Stimulated activated CD8-positive, alpha-beta memory T cell treated with anti-CD3 and anti-CD28 coated beads, Interleukin-7, amount 100 ng/mL, for 24 hours (primary cell): Measurements from ENCODE around the gene DDX10.

Source experiments
- DNase-seq: peaks from one replicate; pipeline ENCODE4 v3.0.0-alpha.2; 2020; ENCODE audit warnings: low read depth

DDX10 gene

DNA sequence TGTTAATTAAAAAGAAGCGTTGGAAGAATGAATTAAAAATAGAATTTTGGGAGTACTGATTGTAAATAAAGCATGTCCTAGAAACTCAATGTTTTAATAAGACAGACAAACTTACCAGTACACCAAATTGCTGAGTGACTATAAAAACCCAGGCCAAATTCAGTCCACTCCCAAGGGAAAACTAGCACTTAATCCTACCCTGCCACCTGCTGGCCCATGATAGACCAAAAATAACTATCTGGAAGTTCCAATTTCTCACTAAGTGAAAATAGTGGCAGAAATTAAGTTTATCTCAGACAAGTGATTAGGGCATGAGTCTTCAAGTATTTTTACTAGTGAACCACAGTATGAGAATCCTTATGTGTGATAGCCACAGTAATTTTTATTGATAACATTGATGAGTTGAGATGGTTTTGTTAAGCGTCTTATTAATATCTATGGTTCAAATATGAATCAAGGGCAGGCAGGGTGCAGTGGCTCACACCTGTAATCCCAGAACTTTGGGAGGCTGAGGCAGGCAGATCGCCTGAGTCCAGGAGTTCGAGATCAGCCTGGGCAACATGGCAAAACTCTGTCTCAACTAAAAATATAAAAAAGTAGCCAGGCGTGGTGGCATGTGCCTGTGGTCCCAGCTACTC, 9.8 kb upstream of the DDX10 start:
- no peak for DNase-seq

- no peak for DNase-seq
Measured at GRCh38 chr11:108662700-108663099, 2.2 kb upstream of the DDX10 start.

DNA sequence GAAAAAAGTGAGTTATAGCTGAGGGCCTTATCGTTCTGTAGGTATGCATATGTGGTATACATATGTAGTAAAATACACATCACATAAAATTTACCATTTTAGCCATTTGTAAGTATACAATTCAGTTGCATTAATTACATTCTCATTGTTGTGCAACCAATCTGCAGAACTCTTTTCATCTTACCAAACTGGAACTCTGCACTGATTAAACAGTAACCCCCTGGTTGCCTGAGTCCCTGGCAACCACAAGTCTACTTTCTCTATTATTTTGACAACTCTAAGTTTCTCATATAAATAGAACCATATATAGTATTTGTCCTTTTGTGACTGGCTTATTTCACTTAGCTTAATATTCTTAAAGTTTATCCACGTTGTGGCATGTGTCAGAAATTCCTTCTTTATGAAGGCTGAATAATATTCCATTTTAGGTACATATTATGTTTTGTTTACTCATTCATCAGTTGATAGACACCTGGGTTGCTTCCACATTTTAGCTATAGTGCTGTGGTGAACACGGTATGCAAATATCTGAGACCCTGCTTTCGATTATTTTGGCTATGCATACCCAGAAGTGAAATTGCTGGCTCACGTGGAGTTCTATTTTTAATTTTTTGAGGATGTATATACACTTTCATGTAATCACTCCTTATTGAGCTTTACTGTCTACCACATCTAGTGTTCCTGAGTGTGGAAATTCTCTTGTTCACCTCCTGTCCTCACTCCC, 1.6 kb upstream of the DDX10 start:
- DNase-seq: no peak

- DNase-seq: no peak
Measured at GRCh38 chr11:108666373-108666772, 1.5 kb downstream of the DDX10 start.

DNA sequence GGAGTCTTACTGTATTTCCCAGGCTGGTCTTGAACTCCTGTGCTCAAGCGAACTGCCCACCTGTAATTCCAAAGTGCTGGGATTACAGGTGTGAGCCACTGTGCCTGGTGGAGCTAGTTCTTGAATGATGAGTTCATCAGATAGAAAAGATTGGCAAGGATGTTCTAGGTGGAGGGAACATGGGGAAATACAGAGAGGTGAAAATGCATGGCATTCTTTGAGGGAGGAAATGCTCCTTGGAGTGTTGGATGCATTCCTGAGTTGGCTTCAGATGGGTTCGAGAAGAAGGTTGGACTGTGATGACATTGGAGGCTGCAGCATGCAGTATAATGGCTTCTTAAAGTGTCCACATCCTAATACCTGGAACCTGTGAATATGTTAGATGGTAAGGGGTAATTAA, 4.4 kb downstream of the DDX10 start:
- no peak for DNase-seq

- no peak for DNase-seq
Measured at GRCh38 chr11:108669711-108670110, 4.8 kb downstream of the DDX10 start.

DNA sequence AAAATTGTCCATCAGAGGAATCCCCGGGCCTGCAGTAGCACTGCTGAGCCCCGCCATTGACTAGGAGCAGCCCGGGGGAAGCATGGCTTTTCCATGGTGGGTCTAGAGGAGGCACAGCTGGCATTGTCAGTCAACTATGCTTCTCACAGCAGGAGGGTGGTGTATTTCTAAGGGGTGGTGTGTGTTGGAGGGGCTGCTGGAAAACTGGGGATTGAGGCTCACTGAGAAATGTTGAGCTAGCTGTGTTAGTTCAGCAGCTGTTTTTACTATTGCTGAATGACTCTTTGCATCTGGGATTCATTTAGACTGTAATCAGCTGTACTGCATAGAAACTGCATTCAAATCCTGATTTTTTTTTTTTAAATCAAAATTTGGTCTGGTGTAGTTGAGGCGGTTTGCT, 5.6 kb downstream of the DDX10 start:
- no peak for DNase-seq

DNA sequence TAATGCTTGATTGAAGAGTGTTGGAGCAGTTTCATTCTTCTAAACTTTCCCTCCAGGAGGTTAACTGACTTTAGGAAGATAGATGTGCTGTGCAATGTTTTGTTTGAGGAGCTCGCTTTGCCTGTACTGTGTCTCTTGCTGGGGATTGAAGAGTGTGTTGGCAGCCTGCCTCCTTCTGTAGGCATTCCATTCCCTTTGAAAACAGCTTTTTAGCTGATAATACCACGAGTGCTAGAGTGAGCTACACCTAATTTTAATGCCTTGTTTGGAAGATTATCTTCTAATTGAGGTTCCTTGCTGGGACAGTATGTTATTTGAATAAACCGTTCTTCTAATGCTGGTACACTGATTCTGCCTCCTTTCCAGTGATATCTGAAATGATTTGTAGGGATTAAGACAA, 7.2 kb downstream of the DDX10 start:
- DNase-seq: no peak

DNA sequence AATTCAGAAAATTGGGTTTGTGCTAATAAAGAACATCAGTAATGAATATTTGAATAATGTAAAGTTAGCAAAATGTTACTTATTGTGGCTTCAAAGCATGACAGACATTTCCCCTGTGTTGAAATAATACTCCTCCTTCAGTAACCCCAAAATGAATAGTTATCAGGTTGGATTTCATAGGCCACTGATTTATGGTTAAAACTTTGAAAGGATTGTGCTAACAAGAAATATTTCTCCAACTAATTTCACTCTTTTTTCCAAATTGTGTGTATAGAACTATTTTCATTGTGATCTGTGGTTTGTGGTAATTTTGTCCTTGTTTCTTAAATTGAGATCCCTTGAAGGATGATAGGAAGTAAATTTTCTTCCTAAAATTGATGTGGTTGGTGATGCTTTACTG, 7.9 kb downstream of the DDX10 start:
- no peak for DNase-seq

DNA sequence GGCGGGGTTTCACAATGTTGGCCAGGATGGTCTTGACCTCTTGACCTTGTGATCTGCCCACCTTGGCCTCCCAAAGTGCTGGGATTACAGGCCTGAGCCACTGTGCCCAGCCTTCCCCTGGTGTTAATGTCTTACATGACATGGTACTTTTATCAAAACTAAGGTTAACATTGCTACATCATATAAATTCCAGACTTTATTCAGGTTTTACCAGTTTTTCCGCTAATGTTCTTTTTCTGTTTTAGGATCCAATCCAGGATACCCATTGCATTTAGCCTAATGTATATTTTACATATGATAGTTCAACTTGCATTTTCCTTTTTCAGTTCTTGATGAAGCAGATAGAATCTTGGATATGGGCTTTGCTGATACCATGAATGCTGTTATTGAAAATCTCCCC, 14.2 kb downstream of the DDX10 start:
- no peak for DNase-seq

- DNase-seq: no peak
Measured at GRCh38 chr11:108680271-108680670, 15.4 kb downstream of the DDX10 start.

DNA sequence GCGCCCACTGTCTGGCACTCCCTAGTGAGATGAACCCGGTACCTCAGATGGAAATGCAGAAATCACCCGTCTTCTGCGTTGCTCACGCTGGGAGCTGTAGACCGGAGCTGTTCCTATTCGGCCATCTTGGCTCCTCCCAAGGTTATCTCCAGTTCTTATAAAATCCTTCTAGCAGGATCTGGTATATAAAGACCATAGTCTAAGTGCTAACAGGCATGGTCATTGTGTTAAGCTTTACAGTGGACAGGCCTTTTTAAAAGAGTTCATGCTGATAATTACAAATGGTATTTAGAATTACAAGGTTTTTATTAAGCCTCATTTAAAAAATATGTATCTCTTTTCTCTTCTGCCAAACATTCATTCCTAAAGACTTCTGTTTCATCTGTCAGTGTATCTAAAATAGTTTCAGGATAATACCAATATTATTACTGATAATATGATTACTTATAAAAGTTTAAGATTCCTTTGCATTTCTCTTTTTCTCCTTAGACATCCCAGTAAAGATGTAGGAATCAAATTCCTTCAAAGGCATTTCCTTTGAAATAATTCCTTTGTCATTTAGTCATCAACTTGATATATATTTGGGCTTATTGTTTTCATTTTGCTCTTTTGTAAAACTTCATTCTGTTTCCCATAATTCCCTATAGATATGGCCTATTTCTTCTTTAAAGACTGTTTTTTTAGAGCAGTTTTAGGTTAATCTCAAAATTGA, 20.7 kb downstream of the DDX10 start:
- no peak for DNase-seq

- DNase-seq: no peak
Measured at GRCh38 chr11:108693852-108694251, 29.0 kb downstream of the DDX10 start.

DNA sequence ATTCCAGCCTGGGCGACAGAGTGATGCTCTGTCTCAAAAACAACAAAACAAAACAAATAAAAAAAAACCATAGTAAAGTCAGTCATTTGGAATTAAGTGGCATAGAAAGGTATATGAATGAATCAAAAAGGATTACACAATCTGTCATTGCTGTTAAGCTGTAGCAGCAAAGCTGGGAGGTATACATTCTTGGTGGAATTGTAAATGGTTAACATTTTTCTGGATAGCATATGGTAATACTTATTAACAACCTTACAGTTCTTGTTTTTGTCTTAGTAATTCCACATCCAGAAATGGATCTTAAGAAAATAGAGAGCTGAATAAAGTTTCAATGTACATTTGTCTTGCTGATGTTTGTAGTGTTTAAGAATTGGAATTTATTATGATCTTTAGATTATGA, 30.0 kb downstream of the DDX10 start:
- no peak for DNase-seq

GRCh38 chr11:108697872-108698473, 33.1 kb downstream of the DDX10 start:
- no peak for DNase-seq

- DNase-seq: no peak
Measured at GRCh38 chr11:108698844-108699642, 34.2 kb downstream of the DDX10 start.

DNA sequence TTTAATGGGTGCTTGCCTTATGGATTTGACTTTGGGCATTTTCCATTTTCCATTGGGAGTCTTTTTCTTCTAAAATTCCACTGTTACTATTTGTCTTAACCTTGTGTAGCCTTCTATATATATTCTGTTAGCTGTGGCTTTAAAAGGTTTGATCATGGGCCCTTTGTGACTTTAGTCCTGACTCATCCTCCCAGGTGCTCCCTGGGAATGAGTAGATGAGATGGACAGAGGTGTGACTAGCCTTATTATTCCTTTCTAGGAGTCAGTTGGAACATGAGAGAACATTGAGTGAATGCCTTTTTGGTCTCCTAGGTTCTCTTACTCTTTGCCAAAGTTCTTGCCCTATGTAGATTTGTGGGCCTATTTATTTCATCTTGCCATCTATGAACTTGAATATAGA, 39.0 kb downstream of the DDX10 start:
- DNase-seq: no peak

- DNase-seq: no peak
Measured at GRCh38 chr11:108705061-108705460, 40.2 kb downstream of the DDX10 start.

DNA sequence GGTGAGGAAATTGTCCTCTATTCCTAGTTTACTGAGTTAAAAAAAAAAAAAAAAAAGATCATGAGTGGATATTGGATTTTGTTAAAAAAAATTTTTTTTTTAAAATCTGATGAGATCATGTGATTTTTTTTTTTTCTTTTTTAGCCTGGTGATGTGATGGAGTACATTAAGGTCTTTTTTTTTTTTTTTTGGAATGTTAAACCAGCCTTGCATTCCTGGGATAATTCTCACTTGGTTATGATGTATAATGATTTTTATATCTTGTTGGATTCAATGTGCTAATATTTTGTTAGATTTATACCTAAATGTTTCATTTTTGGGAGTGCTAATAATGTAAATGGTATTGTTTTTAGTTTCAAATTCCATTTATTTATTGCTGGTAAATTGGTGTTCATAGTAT, 43.3 kb downstream of the DDX10 start:
- DNase-seq: no peak

GRCh38 chr11:108709741-108710140, 44.9 kb downstream of the DDX10 start:
- DNase-seq: no peak

GRCh38 chr11:108713076-108713790, 48.4 kb downstream of the DDX10 start:
- DNase-seq: no peak
